D721Med (cell line): ENCODE measurements around the gene KCNK3.

Source experiments
- DNase-seq: peaks from one replicate; pipeline ENCODE4 v3.0.0; 2011; ENCODE audit warnings: low spot score; ENCODE audit not compliant: insufficient read length
- FAIRE-seq: peaks from 2 replicates; lab custom pipeline; 2011; peaks lifted over from hg19 to GRCh38; lab: Jason Lieb, UNC
- CTCF ChIP-seq: IDR thresholded peaks from 2 replicates; pipeline ENCODE4 v1.5.1; 2012; ENCODE audit warnings: mild to moderate bottlenecking, control low read depth; ENCODE audit not compliant: insufficient read depth; ENCODE audit errors: missing control alignments

Gene KCNK3

DNA sequence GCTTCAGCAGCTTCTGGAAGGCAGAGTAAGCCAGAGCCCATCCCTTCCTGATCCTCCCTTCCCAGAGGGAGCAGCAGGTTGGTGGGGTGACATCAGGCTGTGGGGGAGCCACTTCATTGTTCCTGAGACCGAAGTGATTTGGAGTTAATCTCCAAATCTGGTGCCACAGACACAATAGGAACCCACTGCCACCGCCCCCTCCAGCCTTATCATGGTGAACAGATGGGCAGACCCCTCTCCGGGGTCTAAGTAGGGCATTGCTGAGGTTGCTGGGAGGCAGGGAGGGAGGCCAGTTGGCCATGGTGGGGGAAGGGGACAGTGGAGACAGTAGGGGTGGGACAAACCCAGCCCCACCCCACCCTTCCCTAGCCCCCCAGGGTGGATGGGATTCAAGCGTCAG lies 46.0 kb downstream of the KCNK3 start:
- DNase-seq (peak; percentile 5), FAIRE-seq (no peak)
- no peak for TF ChIP-seq CTCF

- FAIRE-seq (no peak), DNase-seq (no peak)
- no peak for TF ChIP-seq CTCF
These were observed 47.0 kb downstream of the KCNK3 start for GRCh38 chr2:26739514-26739913.

GRCh38 chr2:26740346-26740745 lies 47.8 kb downstream of the KCNK3 start:
- no peak for TF ChIP-seq CTCF
- FAIRE-seq: no peak
- DNase-seq: no peak

DNA sequence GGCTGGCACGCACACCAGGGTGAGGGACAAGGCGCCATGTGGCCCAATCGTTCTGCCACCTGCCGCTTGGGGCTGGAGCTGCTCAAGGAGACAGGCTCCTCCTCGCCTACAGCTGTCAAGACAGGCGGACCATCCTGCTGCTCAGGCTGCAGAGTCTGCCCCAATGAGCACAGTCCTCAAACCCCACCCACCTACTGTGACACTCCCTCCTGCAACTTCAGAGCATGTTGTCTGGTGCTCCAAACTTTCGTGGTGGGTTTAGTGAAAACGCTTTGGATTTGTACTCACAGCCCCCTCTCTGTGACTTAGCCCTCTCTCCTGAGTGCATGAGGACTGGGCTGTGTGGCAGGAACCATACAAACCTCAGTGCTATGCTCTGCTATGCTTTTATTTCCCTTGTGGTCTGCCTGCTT lies 48.4 kb downstream of the KCNK3 start:
- TF ChIP-seq CTCF: peak; percentile 31
- peak; percentile 6 for DNase-seq
- FAIRE-seq: no peak

DNA sequence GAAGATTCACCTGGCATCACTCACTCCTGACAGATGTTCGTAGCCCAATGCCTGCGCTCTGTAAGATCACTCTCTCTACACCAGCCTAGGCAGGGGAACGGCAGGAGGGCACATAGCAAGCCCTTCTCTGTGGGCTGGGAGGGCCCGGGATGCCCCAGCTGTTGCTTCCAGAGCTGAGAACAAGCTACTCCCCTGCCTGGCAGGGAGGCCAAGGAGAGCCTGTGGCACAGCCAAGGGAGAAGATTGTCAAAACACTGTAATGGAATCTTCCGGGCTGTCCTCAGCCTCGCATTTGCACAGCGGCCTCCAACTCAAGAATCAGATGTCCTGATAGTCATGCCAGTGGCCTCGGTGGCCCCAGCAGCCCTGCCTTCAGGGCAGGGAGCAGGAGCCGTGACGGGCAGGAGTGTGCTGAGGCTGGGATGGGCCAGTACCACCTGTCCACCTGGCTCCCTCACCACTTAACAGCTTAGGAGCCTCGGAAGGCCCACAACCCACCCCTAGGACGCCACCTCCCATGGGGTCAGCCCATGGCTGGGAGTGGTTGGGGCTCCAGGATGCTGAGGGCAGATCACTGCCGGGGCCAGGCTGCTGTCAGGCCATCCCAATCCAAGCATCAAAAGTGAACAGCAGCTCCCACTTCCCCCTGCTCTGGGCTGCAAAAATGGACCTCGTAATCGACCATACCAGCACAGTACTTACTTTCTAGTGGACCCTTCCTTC lies 49.7 kb downstream of the KCNK3 start:
- DNase-seq: no peak
- no peak for FAIRE-seq
- no peak for TF ChIP-seq CTCF

- no peak for DNase-seq
- FAIRE-seq: no peak
- no peak for TF ChIP-seq CTCF
These were observed 51.3 kb downstream of the KCNK3 start for GRCh38 chr2:26743852-26744251.

- DNase-seq (no peak), FAIRE-seq (no peak)
- TF ChIP-seq CTCF: no peak
These were observed 52.4 kb downstream of the KCNK3 start for GRCh38 chr2:26744953-26745352.
